LNCAP (cell line): ENCODE measurements around the gene SLC35F4.

ENCODE experiments used
- TF ChIP-seq, protein P1 (sequence below): fragments of 450-650 bp; IDR thresholded peaks from 2 replicates; pipeline ENCODE4 v1.5.1; 2017; ENCODE audit warnings: mild to moderate bottlenecking

Gene SLC35F4

DNA sequence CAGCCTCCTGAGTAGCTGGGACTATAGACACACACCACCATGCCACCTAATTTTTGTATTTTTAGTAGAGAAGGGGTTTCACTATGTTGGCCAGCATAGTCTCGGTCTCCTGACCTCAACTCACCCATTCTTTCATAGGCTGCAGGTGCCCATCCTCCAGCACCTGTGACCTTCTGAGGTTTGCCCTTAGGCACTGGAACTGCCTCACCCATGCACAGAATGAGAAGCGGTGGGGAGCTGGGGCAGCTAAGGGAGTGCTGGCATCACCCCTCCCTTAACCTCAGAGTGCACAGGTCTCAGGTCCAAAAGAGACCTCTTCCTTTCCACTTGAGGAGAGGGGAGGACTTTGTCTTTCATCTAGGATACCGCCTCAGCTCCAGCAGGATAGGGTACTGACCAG, 194.9 kb downstream of the SLC35F4 start:
- TF ChIP-seq, protein P1, sequence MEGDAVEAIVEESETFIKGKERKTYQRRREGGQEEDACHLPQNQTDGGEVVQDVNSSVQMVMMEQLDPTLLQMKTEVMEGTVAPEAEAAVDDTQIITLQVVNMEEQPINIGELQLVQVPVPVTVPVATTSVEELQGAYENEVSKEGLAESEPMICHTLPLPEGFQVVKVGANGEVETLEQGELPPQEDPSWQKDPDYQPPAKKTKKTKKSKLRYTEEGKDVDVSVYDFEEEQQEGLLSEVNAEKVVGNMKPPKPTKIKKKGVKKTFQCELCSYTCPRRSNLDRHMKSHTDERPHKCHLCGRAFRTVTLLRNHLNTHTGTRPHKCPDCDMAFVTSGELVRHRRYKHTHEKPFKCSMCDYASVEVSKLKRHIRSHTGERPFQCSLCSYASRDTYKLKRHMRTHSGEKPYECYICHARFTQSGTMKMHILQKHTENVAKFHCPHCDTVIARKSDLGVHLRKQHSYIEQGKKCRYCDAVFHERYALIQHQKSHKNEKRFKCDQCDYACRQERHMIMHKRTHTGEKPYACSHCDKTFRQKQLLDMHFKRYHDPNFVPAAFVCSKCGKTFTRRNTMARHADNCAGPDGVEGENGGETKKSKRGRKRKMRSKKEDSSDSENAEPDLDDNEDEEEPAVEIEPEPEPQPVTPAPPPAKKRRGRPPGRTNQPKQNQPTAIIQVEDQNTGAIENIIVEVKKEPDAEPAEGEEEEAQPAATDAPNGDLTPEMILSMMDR, result no peak

DNA sequence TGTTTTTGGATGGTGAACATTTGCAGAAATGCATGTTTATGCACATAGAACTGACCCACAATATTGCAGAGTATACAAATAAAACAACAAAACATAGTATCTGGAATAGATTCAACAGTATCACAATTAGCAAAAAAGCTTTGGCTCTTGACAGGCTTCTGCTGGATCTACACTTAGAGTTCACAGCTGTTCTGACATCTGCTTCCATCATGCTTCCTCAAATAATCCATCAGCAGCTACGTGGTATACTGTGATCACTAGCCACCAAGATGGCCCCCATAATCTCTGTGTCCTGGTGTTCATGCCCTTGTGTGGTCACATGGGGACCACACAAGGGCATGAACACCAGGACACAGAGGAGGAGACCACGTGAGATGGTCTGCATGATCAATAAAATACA, 205.7 kb downstream of the SLC35F4 start:
- TF ChIP-seq, protein P1, result no peak

DNA sequence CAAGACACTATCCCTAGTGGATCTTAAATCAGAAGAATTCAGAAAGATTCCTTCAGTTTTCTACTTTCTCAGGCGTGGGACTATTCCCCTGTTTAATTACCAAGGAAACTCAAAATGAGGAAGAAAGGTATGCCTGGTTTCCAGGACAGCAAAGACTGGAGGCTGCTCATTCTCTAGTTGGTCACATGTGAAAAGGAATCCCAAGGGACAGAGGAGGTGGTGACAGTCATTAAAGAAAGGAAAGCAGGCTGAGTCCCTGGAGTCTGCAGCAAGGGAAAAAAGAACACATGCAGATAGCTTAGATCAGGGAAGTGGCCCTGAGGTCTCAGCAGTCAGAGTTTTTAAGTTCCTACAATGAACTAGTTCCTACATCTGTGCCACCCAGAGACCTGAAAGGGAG, 206.8 kb downstream of the SLC35F4 start:
- TF ChIP-seq, protein P1, result no peak

DNA sequence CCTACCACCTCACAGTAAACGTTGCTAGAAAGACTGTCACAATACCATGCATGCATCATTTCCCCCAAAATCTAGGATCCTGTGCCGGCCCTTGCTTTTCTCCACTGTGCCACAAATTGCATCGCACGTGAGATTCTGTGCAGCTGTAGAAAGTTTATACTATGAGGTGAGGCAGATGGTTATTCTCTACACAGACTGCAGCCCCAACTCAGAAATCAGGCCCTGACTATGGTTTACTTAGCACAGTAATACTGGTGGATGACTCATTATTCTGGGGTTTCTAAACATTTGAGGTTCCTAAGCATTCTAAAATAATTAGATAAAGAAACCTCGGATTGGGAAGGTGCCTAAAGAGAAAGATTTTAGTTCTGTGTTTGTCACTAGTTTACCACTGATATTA, 208.4 kb downstream of the SLC35F4 start:
- TF ChIP-seq, protein P1, result no peak

DNA sequence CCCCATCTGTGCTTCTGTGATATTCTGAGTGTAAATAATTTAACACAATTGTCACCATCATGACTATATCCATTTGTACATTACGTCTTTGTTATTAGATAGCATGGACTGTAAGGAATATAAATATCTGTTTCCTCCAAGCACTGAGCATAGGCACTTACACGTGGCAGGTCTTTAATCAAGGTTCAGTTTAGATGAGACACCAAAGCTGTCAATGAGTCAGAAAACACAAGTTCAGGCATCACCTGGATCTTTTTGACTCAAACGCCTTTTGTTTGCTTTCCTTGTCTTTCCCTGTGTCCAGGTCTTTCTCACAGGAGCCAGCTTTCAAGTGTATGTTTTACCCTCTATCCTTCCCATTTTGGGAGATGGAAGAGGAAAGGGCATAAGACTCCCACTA, 209.0 kb downstream of the SLC35F4 start:
- TF ChIP-seq, protein P1, result no peak

DNA sequence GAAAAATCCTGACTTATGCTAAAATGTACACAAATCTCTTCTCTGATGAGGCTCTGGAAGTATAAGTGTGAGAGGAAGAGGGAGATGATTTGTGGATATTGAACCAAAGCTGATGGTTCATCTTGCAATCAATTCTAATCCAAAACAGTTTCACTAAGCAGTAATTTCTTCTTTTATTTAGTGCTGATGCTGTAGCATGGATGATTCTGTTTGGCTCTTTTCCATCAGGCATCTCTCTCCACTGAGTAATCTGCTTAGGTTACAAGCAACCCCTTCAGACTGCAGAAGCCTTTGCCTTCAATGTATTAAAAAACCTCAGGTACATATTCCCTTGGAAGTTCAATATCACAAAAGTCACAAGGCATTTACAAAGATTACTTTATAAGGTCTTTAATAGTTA, 213.1 kb downstream of the SLC35F4 start:
- TF ChIP-seq, protein P1, result no peak

DNA sequence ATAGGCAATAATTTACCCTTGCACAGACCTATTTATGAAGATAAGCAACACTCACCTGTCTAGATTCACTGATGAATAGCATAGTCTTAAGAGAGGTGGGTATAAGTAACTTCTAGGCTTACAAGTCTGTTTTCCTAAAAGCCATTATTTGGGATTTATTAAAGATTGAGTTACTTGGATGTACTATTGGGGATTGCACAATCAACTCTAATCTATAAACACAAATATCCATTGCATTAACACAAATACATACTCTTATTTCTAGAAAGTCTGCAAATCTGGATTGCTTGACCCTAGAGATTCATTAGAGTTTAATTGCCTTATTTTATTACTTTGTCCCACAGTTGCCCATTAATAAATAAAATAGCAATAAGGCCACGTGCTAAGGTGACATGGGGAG, 224.1 kb downstream of the SLC35F4 start:
- TF ChIP-seq, protein P1, result no peak

DNA sequence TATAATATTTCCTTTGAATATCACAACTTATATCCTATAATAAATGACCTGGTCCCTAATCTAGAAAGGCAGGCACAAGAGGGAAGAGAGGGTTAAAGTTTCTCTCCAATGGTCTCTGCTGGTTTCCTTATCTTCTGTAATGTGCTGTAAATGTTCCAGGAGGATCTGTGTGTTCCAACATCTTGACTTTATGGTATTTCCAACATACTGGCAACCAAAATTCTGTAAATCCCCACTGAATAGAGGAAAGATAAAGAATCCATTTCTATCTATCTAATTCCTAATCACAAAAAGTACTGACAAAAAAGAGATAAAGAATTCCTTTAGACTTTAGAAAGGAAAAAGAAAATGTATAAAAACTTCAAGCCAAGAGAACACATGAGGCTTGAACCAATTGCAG, 225.9 kb downstream of the SLC35F4 start:
- TF ChIP-seq, protein P1, result no peak
